ENCODE results near the gene CYTH3. TPM values are rescaled to one million over a fixed set of nuclear protein-coding genes. Genes with fewer than 3 reads are reported as not detected.

The CYTH3 gene
- total and polyA plus RNA-seq, 2 experiments from 2014 or later: 11.9 to 15.7 TPM

- Histone ChIP-seq H3K9me2 (replicated peaks; ENCODE audit: insufficient read depth) (no peaks in the 10 kb centered on the region), H3K4me2 (no peak overlapping the region), H3K36me3 (replicated peaks; ENCODE audit: insufficient read depth, low read depth) (no peaks in the 10 kb centered on the region), H3K9me3 (ENCODE audit: low read depth) (no peaks in the 10 kb centered on the region), H3K4me1 (ENCODE audit: insufficient read depth) (no peaks in the 10 kb centered on the region), H3K27ac (no peak overlapping the region), H3K27me3 (no peaks in the 10 kb centered on the region), H3K79me2 (peaks cover 34% of the 10 kb centered on the region), H4K20me1 (ENCODE audit: insufficient read depth, poor library complexity, severe bottlenecking) (no peaks in the 10 kb centered on the region), H3K4me3 (no peak overlapping the region), H2AFZ (no peak overlapping the region)
- TF ChIP-seq EZH2 (IDR thresholded peaks at IDR 0.05; ENCODE audit: borderline replicate concordance) (no peak), CTCF (IDR thresholded peaks at IDR 0.05; ENCODE audit: poor library complexity) (no peak)
- no peak for DNase-seq (ENCODE audit: low spot score)
- WGBS (ENCODE audit: low lambda C conversion rate, missing lambda C conversion rate): 92% methylated on average over 2 of the region's 2 CpGs
Observed at GRCh38 chr7:6117533-6117932, 154.9 kb downstream of the CYTH3 start.

- Histone ChIP-seq H3K4me2 (no peak overlapping the region), H3K36me3 (replicated peaks; ENCODE audit: insufficient read depth, low read depth) (no peaks in the 10 kb centered on the region), H3K27ac (no peak overlapping the region), H3K9me3 (ENCODE audit: low read depth) (no peaks in the 10 kb centered on the region), H3K27me3 (no peaks in the 10 kb centered on the region), H3K4me3 (no peak overlapping the region), H3K4me1 (ENCODE audit: insufficient read depth) (no peaks in the 10 kb centered on the region), H4K20me1 (ENCODE audit: insufficient read depth, poor library complexity, severe bottlenecking) (no peaks in the 10 kb centered on the region), H3K9me2 (replicated peaks; ENCODE audit: insufficient read depth) (no peaks in the 10 kb centered on the region), H2AFZ (no peak overlapping the region), H3K79me2 (peaks cover 41% of the 10 kb centered on the region)
- no peak for DNase-seq (ENCODE audit: low spot score)
- 87% methylated on average over 2 of the region's 2 CpGs for WGBS (ENCODE audit: low lambda C conversion rate, missing lambda C conversion rate)
- no peak for TF ChIP-seq EZH2 (IDR thresholded peaks at IDR 0.05; ENCODE audit: borderline replicate concordance)
- no peak for TF ChIP-seq EZH2phosphoT487 (IDR thresholded peaks at IDR 0.05; ENCODE audit: low read depth, severe bottlenecking, unreplicated experiment)
- no peak for TF ChIP-seq CTCF (IDR thresholded peaks at IDR 0.05; ENCODE audit: poor library complexity)
Observed at GRCh38 chr7:6116211-6116610, 156.2 kb downstream of the CYTH3 start.

Small RNA genes lying within 50 kb of the gene (small RNA-seq; reads per million reads assigned to genes)
- gene RF00019: not detected

Other genes with a start within 250 kb of the CYTH3 start
- gene ANKRD61, start 241.2 kb downstream of the CYTH3 start, total RNA-seq: not detected in 2 replicates
- 0.33 and 0.81 TPM in 2 replicates for gene ANKRD61, start 241.2 kb downstream of the CYTH3 start, polyA plus RNA-seq
- 148 and 180 TPM in 2 replicates for gene EIF2AK1, start 213.4 kb downstream of the CYTH3 start, total RNA-seq
- 87.3 and 104 TPM in 2 replicates for gene EIF2AK1, start 213.4 kb downstream of the CYTH3 start, polyA plus RNA-seq
- 6.0 and 6.5 TPM in 2 replicates for gene USP42, start 167.7 kb downstream of the CYTH3 start, total RNA-seq
- gene USP42, start 167.7 kb downstream of the CYTH3 start, polyA plus RNA-seq: 8.0 and 10.0 TPM in 2 replicates
- 19.9 and 20.6 TPM in 2 replicates for gene FAM220A, start 76.3 kb upstream of the CYTH3 start, total RNA-seq
- 4.5 and 5.8 TPM in 2 replicates for gene FAM220A, start 76.3 kb upstream of the CYTH3 start, polyA plus RNA-seq
- 74.7 and 105 TPM in 2 replicates for gene RAC1, start 101.9 kb upstream of the CYTH3 start, total RNA-seq
- 429 and 452 TPM in 2 replicates for gene RAC1, start 101.9 kb upstream of the CYTH3 start, polyA plus RNA-seq
- gene DAGLB, start 175.3 kb upstream of the CYTH3 start, total RNA-seq: 17.5 and 21.8 TPM in 2 replicates
- gene DAGLB, start 175.3 kb upstream of the CYTH3 start, polyA plus RNA-seq: 14.3 and 22.2 TPM in 2 replicates
- gene KDELR2, start 211.5 kb upstream of the CYTH3 start, total RNA-seq: 327 and 351 TPM in 2 replicates
- 525 and 530 TPM in 2 replicates for gene KDELR2, start 211.5 kb upstream of the CYTH3 start, polyA plus RNA-seq

Data from hepatocyte (in vitro differentiated cells).